Gastroesophageal sphincter (tissue), 4 donors: ENCODE measurements around the gene HSPBP1. TPM values are rescaled to one million over a fixed set of nuclear protein-coding genes. Genes with fewer than 3 reads are reported as not detected.

Source experiments
- ATAC-seq: fragments of 150-250 bp; one replicate; pipeline ENCODE4 v1.9.1; 2016; ENCODE audit warnings: mild to moderate bottlenecking, moderate library complexity
- H3K27ac ChIP-seq, 4 donors: fragments of 200-600 bp; sonication (generic) in 3 of 4; 1 replicate in 3 of 4; 2 replicates in 1 of 4; pipeline ENCODE4 v1.5.1; 2016 to 2019
- H3K27me3 ChIP-seq: fragments of 200-600 bp; sonication (generic); one replicate; pipeline ENCODE4 v1.5.1; 2019
- H3K36me3 ChIP-seq, 2 donors: fragments of 200-600 bp; sonication (generic); one replicate each; pipeline ENCODE4 v1.5.1; 2019; ENCODE audit warnings: control low read depth in 1 of 2
- H3K4me1 ChIP-seq, 3 donors: fragments of 200-600 bp; sonication (generic); 1 replicate in 2 of 3; 2 replicates in 1 of 3; pipeline ENCODE4 v1.5.1; 2016 to 2019; ENCODE audit warnings: control low read depth in 2 of 3
- H3K4me3 ChIP-seq, 2 donors: fragments of 200-600 bp; sonication (generic); one replicate each; pipeline ENCODE4 v1.5.1; 2019; ENCODE audit warnings: mild to moderate bottlenecking in 1 of 2, moderate library complexity in 1 of 2
- H3K9me3 ChIP-seq, 3 donors: fragments of 200-600 bp; sonication (generic); one replicate each; pipeline ENCODE4 v1.5.1; 2017 to 2019; ENCODE audit warnings: control low read depth in 2 of 3
- CTCF ChIP-seq, 4 experiments: fragments of 200-600 bp in 2 of 4; fragments of 450-650 bp in 2 of 4; sonication (generic) in 1 of 4; IDR thresholded peaks; one replicate each; pipeline ENCODE4 v1.5.1; 2017 to 2019; ENCODE audit warnings: antibody characterized with exemption in 4 of 4, mild to moderate bottlenecking in 2 of 4, moderate library complexity in 2 of 4
- EP300 ChIP-seq: sonication (generic); formaldehyde crosslinking; IDR thresholded peaks from one replicate; pipeline ENCODE4 v1.6.1; 2017; ENCODE audit warnings: antibody characterized with exemption, mild to moderate bottlenecking
- POLR2A ChIP-seq, 2 donors: fragments of 450-650 bp; IDR thresholded peaks; one replicate each; pipeline ENCODE4 v1.6.1; 2017; ENCODE audit warnings: antibody characterized with exemption in 2 of 2, mild to moderate bottlenecking in 2 of 2, moderate library complexity in 1 of 2
- POLR2AphosphoS5 ChIP-seq: sonication (generic); formaldehyde crosslinking; IDR thresholded peaks from one replicate; pipeline ENCODE4 v1.6.1; 2017; ENCODE audit warnings: antibody characterized with exemption
- WGBS, 2 donors: methylation state at CpG; one replicate each; pipeline ENCODE4 v1.1.5; 2018; ENCODE audit warnings: low coverage in 1 of 2; 5-methylcytosine and 5-hydroxymethylcytosine counted together
- total RNA-seq, 4 donors: library from RNA; depleted of rRNA; stranded (reverse); fragments of >200 nt; gene quantifications; one replicate each; pipeline ENCODE4 v1.1.0, GENCODE V29; 2016

HSPBP1 gene
- total RNA-seq, 4 donors from 2014 or later: 20.9 to 37.1 (median 26.5) TPM

GRCh38 chr19:55256562-55257460 is 23.1 kb downstream of the HSPBP1 start:
- no peak for ATAC-seq
- Histone ChIP-seq H3K36me3 (peaks cover 0 to 5% of the 10 kb centered on the region in 2 donors), H3K9me3 (no peaks in the 10 kb centered on the region), H3K27me3 (no peaks in the 10 kb centered on the region), H3K4me3 (peak overlapping the region; percentile 87 to 96), H3K27ac (peak overlapping the region in 1 of 4 donors; percentile 89), H3K4me1 (peaks cover 0 to 69% (median 40%) of the 10 kb centered on the region in 3 donors)
- TF ChIP-seq POLR2AphosphoS5: no peak
- TF ChIP-seq CTCF (IDR thresholded peaks at IDR 0.05): no peak
- no peak for TF ChIP-seq POLR2A (IDR thresholded peaks at IDR 0.05)
- no peak for TF ChIP-seq EP300
- 39 to 54% methylated on average over 12 to 21 of the region's 22 CpGs for WGBS, 2 donors

- Histone ChIP-seq H3K9me3 (no peaks in the 10 kb centered on the region), H3K36me3 (peaks cover 0 to 5% of the 10 kb centered on the region in 2 donors), H3K27me3 (no peaks in the 10 kb centered on the region), H3K4me1 (peaks cover 0 to 79% (median 40%) of the 10 kb centered on the region in 3 donors), H3K4me3 (peak overlapping the region in 1 of 2 donors; percentile 6), H3K27ac (no peak overlapping the region)
- no peak for ATAC-seq
- WGBS, 2 donors: 37 to 79% methylated on average over 4 to 7 of the region's 17 CpGs
- TF ChIP-seq CTCF (IDR thresholded peaks at IDR 0.05): no peak
- TF ChIP-seq POLR2A (IDR thresholded peaks at IDR 0.05): no peak
- no peak for TF ChIP-seq POLR2AphosphoS5
- no peak for TF ChIP-seq EP300
Measured at GRCh38 chr19:55255618-55256423, 24.1 kb downstream of the HSPBP1 start.

GRCh38 chr19:55254625-55254977 is 25.3 kb downstream of the HSPBP1 start:
- Histone ChIP-seq H3K27me3 (no peaks in the 10 kb centered on the region), H3K4me3 (peak overlapping the region in 1 of 2 donors; percentile 33), H3K9me3 (no peaks in the 10 kb centered on the region), H3K27ac (peak overlapping the region in 2 of 4 donors; percentile 51 to 65), H3K36me3 (peaks cover 0 to 14% of the 10 kb centered on the region in 2 donors), H3K4me1 (peaks cover 0 to 85% (median 36%) of the 10 kb centered on the region in 3 donors)
- WGBS, 2 donors: no CpG with 5 or more reads among the region's 6 CpGs
- ATAC-seq: no peak
- TF ChIP-seq CTCF (IDR thresholded peaks at IDR 0.05): no peak
- TF ChIP-seq POLR2A (IDR thresholded peaks at IDR 0.05): no peak

GRCh38 chr19:55253842-55254624 is 25.9 kb downstream of the HSPBP1 start:
- no peaks in the 10 kb centered on the region for H3K9me3 ChIP-seq
- ATAC-seq: no peak
- no peak for TF ChIP-seq EP300
- no peak for TF ChIP-seq POLR2A (IDR thresholded peaks at IDR 0.05)
- TF ChIP-seq POLR2AphosphoS5: no peak
- TF ChIP-seq CTCF (IDR thresholded peaks at IDR 0.05): no peak
- WGBS, 2 donors: 66 to 71% methylated on average over 9 to 12 of the region's 23 CpGs
- no peaks in the 10 kb centered on the region for H3K27me3 ChIP-seq
- H3K4me3 ChIP-seq: peak overlapping the region in 1 of 2 donors; percentile 33
- peaks cover 0 to 88% (median 35%) of the 10 kb centered on the region in 3 donors for H3K4me1 ChIP-seq
- peaks cover 0 to 15% of the 10 kb centered on the region in 2 donors for H3K36me3 ChIP-seq
- H3K27ac ChIP-seq: peak overlapping the region in 2 of 4 donors; percentile 51 to 65
